Ovary (tissue), 9 donors: ENCODE measurements around the gene GPR27. TPM values are rescaled to one million over a fixed set of nuclear protein-coding genes. Genes with fewer than 3 reads are reported as not detected.

Experiments
- DNase-seq, 5 donors: peaks; one replicate each; pipeline ENCODE4 v3.0.0-alpha.2; 2019 to 2020
- H3K27ac ChIP-seq, 2 donors: fragments of 200-600 bp; one replicate each; pipeline versions ENCODE4 v1.5.1 to v1.8.0; 2019 to 2022
- H3K27me3 ChIP-seq: fragments of 200-600 bp; one replicate; pipeline ENCODE4 v1.8.0; 2022
- H3K36me3 ChIP-seq: fragments of 200-600 bp; sonication (generic); one replicate; pipeline ENCODE4 v1.5.1; 2019
- H3K4me1 ChIP-seq: one replicate; pipeline ENCODE4 v1.8.1; 2013; ENCODE audit warnings: mild to moderate bottlenecking, moderate library complexity; ENCODE audit not compliant: insufficient read depth
- H3K4me3 ChIP-seq: fragments of 200-600 bp; sonication (generic); one replicate; pipeline ENCODE4 v1.5.1; 2017
- H3K9me3 ChIP-seq, 2 donors: fragments of 200-600 bp in 1 of 2; sonication (generic) in 1 of 2; one replicate each; pipeline versions ENCODE4 v1.5.1 to v1.8.1; 2013 to 2019; ENCODE audit warnings: mild to moderate bottlenecking in 1 of 2, moderate library complexity in 1 of 2
- CTCF ChIP-seq, 3 donors: fragments of 450-650 bp in 2 of 3; fragments of 200-600 bp in 1 of 3; IDR thresholded peaks; one replicate each; pipeline versions ENCODE4 v1.5.1 to v1.8.0; 2016 to 2022; ENCODE audit warnings: antibody characterized with exemption in 3 of 3, mild to moderate bottlenecking in 1 of 3
- EP300 ChIP-seq: sonication (generic); formaldehyde crosslinking; IDR thresholded peaks from one replicate; pipeline ENCODE4 v1.6.1; 2017; ENCODE audit warnings: antibody characterized with exemption
- POLR2A ChIP-seq: fragments of 450-650 bp; IDR thresholded peaks from one replicate; pipeline ENCODE4 v1.6.1; 2017; ENCODE audit warnings: antibody characterized with exemption, mild to moderate bottlenecking, moderate library complexity
- WGBS, 3 donors: extraction: QIAGEN DNeasy Blood & Tissue Kit in 1 of 3; methylation state at CpG; one replicate each; pipeline versions ENCODE4 v1.1.5 to v1.1.7; 2013 to 2017; 5-methylcytosine and 5-hydroxymethylcytosine counted together
- intact Hi-C, 4 donors: fragments of 100-400 bp; cut with DNase I; formaldehyde crosslinking; loops; one replicate each; pipeline versions ENCODE4 v1.11.0 to v1.15.1; 2022 to 2023
- polyA plus RNA-seq, 2 donors: library from polyadenylated mRNA; stranded (reverse); fragments of 200-250 nt in 1 of 2; fragments of 350-450 nt in 1 of 2; fragmentation: Illumina TruSeq in 1 of 2; extraction: RNeasy Lipid Tissue Mini Kit (QIAGEN cat#74804) in 1 of 2; gene quantifications; one replicate each; pipeline ENCODE4 v1.2.3, GENCODE V29; 2013 to 2014
- total RNA-seq, 7 donors: library from RNA; depleted of rRNA in 2 of 7; stranded (reverse); fragments of >200 nt in 2 of 7; fragmentation: NEBNext Ultra II Directional in 3 of 7; extraction: Animal tissue kit (Norgen Biotek cat#: 25700) in 3 of 7; gene quantifications; one replicate each; pipeline versions ENCODE4 v1.1.0 to v1.2.4, GENCODE V29; 2016 to 2023
- donor health status: DM: no; HTN: no; CAD: no; lungs with moderate emphysema.
- donor health status: DM: no; HTN: no; CAD: no.
- donor health status: Bipolar disorder and iron deficiency.
- donor health status: DM: yes; HTN: yes; CAD: no.
- donor health status: DM: no; HTN: no; CAD: no.
- donor health status: DM: yes; HTN: yes; CAD: no.

Gene GPR27
- total and polyA plus RNA-seq, 9 donors, result 2.1 to 12.7 (median 6.1) TPM

GRCh38 chr3:71784201-71784913 lies 30.7 kb downstream of the GPR27 start:
- DNase-seq, result no peak
- TF ChIP-seq POLR2A (no peak), EP300 (no peak), CTCF (IDR thresholded peaks at IDR 0.05) (no peak)
- Histone ChIP-seq H3K9me3 (no peaks in the 10 kb centered on the region), H3K27me3 (no peaks in the 10 kb centered on the region), H3K27ac (no peak overlapping the region), H3K36me3 (no peaks in the 10 kb centered on the region), H3K4me1 (peaks cover 9% of the 10 kb centered on the region), H3K4me3 (peak overlapping the region; percentile 12)
- intact Hi-C loops, result no loop called here
- WGBS, 3 donors, result 4 to 7% (median 6%) methylated on average over 23 of the region's 23 CpGs

- Histone ChIP-seq H3K27me3 (no peaks in the 10 kb centered on the region), H3K4me1 (peaks cover 9% of the 10 kb centered on the region), H3K36me3 (no peaks in the 10 kb centered on the region), H3K27ac (no peak within 1 kb of the TSS), H3K9me3 (no peaks in the 10 kb centered on the region), H3K4me3 (peak within 1 kb of the TSS; percentile 12)
- TF ChIP-seq POLR2A (no peak), EP300 (no peak), CTCF (IDR thresholded peaks at IDR 0.05) (no peak)
- 0 to 5% (median 1%) methylated on average over 25 to 89 of the region's 89 CpGs for WGBS, 3 donors
- peak in 2 of 5 donors; percentile 35 to 47 for DNase-seq
- intact Hi-C loops, result no loop called here
Observed at GRCh38 chr3:71784914-71785531, 31.4 kb downstream of the GPR27 start, which contains the start of gene PROK2. PROK2 (minus strand) TSS chr3:71785148; CDS start chr3:71785052, 96 bp downstream.

- DNase-seq, result no peak
- Histone ChIP-seq H3K27me3 (no peaks in the 10 kb centered on the region), H3K4me1 (peaks cover 9% of the 10 kb centered on the region), H3K9me3 (no peaks in the 10 kb centered on the region), H3K4me3 (no peak overlapping the region), H3K36me3 (no peaks in the 10 kb centered on the region), H3K27ac (no peak overlapping the region)
- intact Hi-C loops, result no loop called here
- 8 to 16% (median 11%) methylated on average over 28 of the region's 28 CpGs for WGBS, 3 donors
- no peak for TF ChIP-seq EP300
- no peak for TF ChIP-seq CTCF (IDR thresholded peaks at IDR 0.05)
- TF ChIP-seq POLR2A, result no peak
Observed at GRCh38 chr3:71785532-71786216, 32.0 kb downstream of the GPR27 start.

GRCh38 chr3:71786217-71786549 lies 32.5 kb downstream of the GPR27 start:
- Histone ChIP-seq H3K27me3 (no peaks in the 10 kb centered on the region), H3K4me3 (no peak overlapping the region)
- DNase-seq, result no peak

More at GRCh38 chr3:71786217-71786549, 32.5 kb downstream of the GPR27 start:
- Histone ChIP-seq H3K27ac (no peak overlapping the region), H3K9me3 (no peaks in the 10 kb centered on the region), H3K36me3 (no peaks in the 10 kb centered on the region), H3K4me1 (peaks cover 9% of the 10 kb centered on the region)
- TF ChIP-seq CTCF (IDR thresholded peaks at IDR 0.05) (no peak), POLR2A (no peak), EP300 (no peak)
- 17 to 23% (median 17%) methylated on average over 8 of the region's 8 CpGs for WGBS, 3 donors
- intact Hi-C loops, result no loop called here
